ENCODE measurements around the gene VAPA.

- TF ChIP-seq CTCF (IDR thresholded peaks at IDR 0.05; ENCODE audit: low read length): no peak
- no peak for TF ChIP-seq EZH2 (IDR thresholded peaks at IDR 0.05; ENCODE audit: borderline replicate concordance, low read length)
Measured at GRCh38 chr18:9878783-9879242, 35.0 kb upstream of the VAPA start.

Measured in OCI-LY1 (cell line).